K562 (cell line): ENCODE results near the gene MMP17. TPM values are rescaled to one million over a fixed set of nuclear protein-coding genes. Genes with fewer than 3 reads are reported as not detected.
A peak's percentile ranks its signal among the peaks of the same experiment; 100 is the strongest.

ENCODE experiments used
- ATAC-seq: fragments of 200-7000 bp; cut with Tn5 transposase; 3 replicates; pipeline ENCODE4 v1.9.1; 2020; ENCODE audit warnings: moderate library complexity
- BruUV-seq: library from RNA; stranded (reverse); fragments of 400-500 nt; replicated peaks from 2 replicates; lab custom pipeline; 2021; lab: Mats Ljungman, UMichigan
- CTCF ChIA-PET: fragments of 300-600 bp; formaldehyde crosslinking; extraction: SDS; loops from one replicate; lab custom pipeline; 2021; ENCODE audit warnings: low intra/inter-chr PET ratio; lab: Yijun Ruan, JAX
- POLR2A ChIA-PET: fragments of 300-600, 350-650 bp; sonication (Branson Sonifier 250); formaldehyde crosslinking; extraction: SDS; loops from one replicate; lab custom pipeline; 2021; ENCODE audit warnings: antibody characterized with exemption, inconsistent platforms; lab: Yijun Ruan, JAX
- DNase-seq, 4 experiments: peaks; one replicate each; pipeline versions ENCODE4 v3.0.0 to v3.0.0-alpha.2; 2011 to 2018; ENCODE audit warnings: low spot score in 3 of 4, mixed read lengths in 3 of 4; ENCODE audit errors: extremely low read depth in 1 of 4
- FAIRE-seq: peaks from 2 replicates; lab custom pipeline; 2011; peaks lifted over from hg19 to GRCh38; lab: Jason Lieb, UNC
- H2AFZ ChIP-seq: 2 replicates; pipeline ENCODE4 v1.6.0; 2011; ENCODE audit warnings: low read depth, low read length, control low read depth, inconsistent platforms
- H3K27ac ChIP-seq: fragments of 200-600 bp; 3 replicates; pipeline ENCODE4 v1.8.0; 2011; ENCODE audit warnings: low read depth, mild to moderate bottlenecking, control low read depth, inconsistent platforms, low read length, moderate library complexity, mixed read lengths; ENCODE audit errors: extremely low read depth
- H3K27me3 ChIP-seq, 2 experiments: fragments of 300-600 bp in 1 of 2; 2 replicates in 1 of 2; 3 replicates in 1 of 2; pipeline versions ENCODE4 v1.6.0 to v1.8.0; 2011; ENCODE audit warnings: inconsistent platforms in 2 of 2, low read length in 2 of 2, mild to moderate bottlenecking in 1 of 2, mixed read lengths in 1 of 2, moderate library complexity in 1 of 2; ENCODE audit not compliant: control insufficient read depth in 2 of 2, insufficient read depth in 2 of 2
- H3K36me3 ChIP-seq: fragments of 300-600 bp; 3 replicates; pipeline ENCODE4 v1.8.0; 2011; ENCODE audit warnings: mild to moderate bottlenecking, low read length, inconsistent platforms; ENCODE audit not compliant: control insufficient read depth, insufficient read depth
- H3K4me1 ChIP-seq, 2 experiments: fragments of 200-600 bp in 1 of 2; replicated peaks in 1 of 2; 2 replicates in 1 of 2; 3 replicates in 1 of 2; pipeline versions ENCODE4 v1.5.1 to v1.8.0; 2011; ENCODE audit warnings: inconsistent platforms in 2 of 2, low read length in 2 of 2, mild to moderate bottlenecking in 1 of 2, mixed read lengths in 1 of 2, moderate library complexity in 1 of 2; ENCODE audit not compliant: control insufficient read depth in 2 of 2, insufficient read depth in 2 of 2
- H3K4me2 ChIP-seq: 2 replicates; pipeline ENCODE4 v1.6.1; 2011; ENCODE audit warnings: low read length, control low read depth, inconsistent platforms, mixed read lengths; ENCODE audit not compliant: insufficient read depth
- H3K4me3 ChIP-seq: fragments of 200-600 bp; sonication (generic), shearing (Covaris generic); 2 replicates; pipeline ENCODE4 v1.5.1; 2016; ENCODE audit warnings: control low read depth, inconsistent platforms
- H3K79me2 ChIP-seq: fragments of 200-600 bp; 3 replicates; pipeline ENCODE4 v1.8.0; 2011; ENCODE audit warnings: low read length, inconsistent platforms; ENCODE audit not compliant: control insufficient read depth, insufficient read depth
- H3K9ac ChIP-seq, 2 experiments: 2 replicates each; pipeline versions ENCODE4 v1.6.0 to v1.6.1; 2011; ENCODE audit warnings: low read depth in 2 of 2, low read length in 2 of 2, control low read depth in 1 of 2, inconsistent platforms in 1 of 2, mild to moderate bottlenecking in 1 of 2, mixed read lengths in 1 of 2; ENCODE audit not compliant: insufficient read depth in 1 of 2
- H3K9me1 ChIP-seq: one replicate; pipeline ENCODE4 v1.6.0; 2011; ENCODE audit warnings: inconsistent platforms, mild to moderate bottlenecking, low read length, moderate library complexity; ENCODE audit not compliant: control insufficient read depth, insufficient read depth
- H3K9me3 ChIP-seq: replicated peaks from 2 replicates; pipeline ENCODE4 v1.5.1; 2011; ENCODE audit warnings: low read depth, low read length, inconsistent platforms; ENCODE audit not compliant: control insufficient read depth, insufficient read depth
- H4K20me1 ChIP-seq: replicated peaks from 2 replicates; pipeline ENCODE4 v1.6.1; 2011; ENCODE audit warnings: low read length, inconsistent platforms, mixed read lengths; ENCODE audit not compliant: control insufficient read depth, insufficient read depth
- GABPA ChIP-seq: fragments of 200-800 bp; sonication (Bioruptor generic); conservative IDR thresholded peaks from 2 replicates; pipeline ENCODE4 v1.6.1; 2016; ENCODE audit warnings: low read depth, missing genetic modification characterization, missing compliant biosample characterization
- POLR2G ChIP-seq: fragments of 200-400 bp; formaldehyde crosslinking; IDR thresholded peaks from 2 replicates; pipeline ENCODE4 v1.6.1; 2017; ENCODE audit warnings: low read depth, mild to moderate bottlenecking, antibody characterized with exemption, low read length, moderate library complexity
- YY1 ChIP-seq, 3 experiments: IDR thresholded peaks; 2 replicates each; pipeline ENCODE4 v1.6.1; 2011; ENCODE audit warnings: low read length in 2 of 3, mild to moderate bottlenecking in 2 of 3, moderate library complexity in 2 of 3, borderline replicate concordance in 1 of 3, control low read depth in 1 of 3, low read depth in 1 of 3; ENCODE audit not compliant: insufficient read depth in 3 of 3, insufficient replicate concordance in 2 of 3, control insufficient read depth in 1 of 3, insufficient read length in 1 of 3; ENCODE audit errors: extremely low read depth in 1 of 3
- WGBS: fragments of 100-300 bp; shearing (Covaris generic); methylation state at CpG from one replicate; pipeline ENCODE4 v1.1.6; 2016; ENCODE audit warnings: low coverage, mixed read lengths; ENCODE audit not compliant: insufficient coverage; ENCODE audit errors: missing lambda C conversion rate; 5-methylcytosine and 5-hydroxymethylcytosine counted together
- in situ Hi-C: fragments of 300-500 bp; cut with MboI; formaldehyde crosslinking; loops from 4 replicates; pipeline ENCODE4 v1.15.0; 2018; ENCODE audit warnings: inconsistent platforms, mixed read lengths
- intact Hi-C: fragments of 100-400 bp; cut with micrococcal nuclease; formaldehyde crosslinking; loops from 2 replicates; pipeline ENCODE4 v1.14.2; 2022
- polyA plus RNA-seq, 8 experiments: library from polyadenylated mRNA; depleted of rRNA in 4 of 8; stranded (reverse) in 5 of 8; unstranded in 3 of 8; fragments of >200 nt; fragmentation: Nextera tagmentation in 2 of 8; fragmentation: Illumina TruSeq in 1 of 8; extraction: Ambion mirVana in 2 of 8; extraction: Trizol in 1 of 8; gene quantifications; 2 replicates each; pipeline versions ENCODE4 v1.2.1 to v1.2.3, GENCODE V29; 2011 to 2014; ENCODE audit warnings: inconsistent platforms in 1 of 8, missing spikeins in 1 of 8
- total RNA-seq, 7 experiments: library from RNA; depleted of rRNA in 6 of 7; stranded (reverse); fragments of >200 nt in 6 of 7; fragmentation: Illumina TruSeq in 2 of 7; extraction: Trizol in 2 of 7; gene quantifications; 2 replicates each; pipeline versions ENCODE4 v1.2.1 to v1.2.3, GENCODE V29; 2011 to 2021; ENCODE audit warnings: low replicate concordance in 1 of 7
- TF ChIP-seq, protein P1 (sequence below): sonication (generic); formaldehyde crosslinking; IDR thresholded peaks from 2 replicates; pipeline ENCODE4 v1.8.0; 2022; ENCODE audit warnings: missing genetic modification reagents, mild to moderate bottlenecking, moderate library complexity, borderline replicate concordance

MMP17 gene
- total and polyA plus RNA-seq, 9 of the 15 experiments (the other 6 are each of a cell fraction or from before 2014, with no cell fraction given) = 1.1 to 21.2 (median 17.1) TPM; not detected in 2

DNA sequence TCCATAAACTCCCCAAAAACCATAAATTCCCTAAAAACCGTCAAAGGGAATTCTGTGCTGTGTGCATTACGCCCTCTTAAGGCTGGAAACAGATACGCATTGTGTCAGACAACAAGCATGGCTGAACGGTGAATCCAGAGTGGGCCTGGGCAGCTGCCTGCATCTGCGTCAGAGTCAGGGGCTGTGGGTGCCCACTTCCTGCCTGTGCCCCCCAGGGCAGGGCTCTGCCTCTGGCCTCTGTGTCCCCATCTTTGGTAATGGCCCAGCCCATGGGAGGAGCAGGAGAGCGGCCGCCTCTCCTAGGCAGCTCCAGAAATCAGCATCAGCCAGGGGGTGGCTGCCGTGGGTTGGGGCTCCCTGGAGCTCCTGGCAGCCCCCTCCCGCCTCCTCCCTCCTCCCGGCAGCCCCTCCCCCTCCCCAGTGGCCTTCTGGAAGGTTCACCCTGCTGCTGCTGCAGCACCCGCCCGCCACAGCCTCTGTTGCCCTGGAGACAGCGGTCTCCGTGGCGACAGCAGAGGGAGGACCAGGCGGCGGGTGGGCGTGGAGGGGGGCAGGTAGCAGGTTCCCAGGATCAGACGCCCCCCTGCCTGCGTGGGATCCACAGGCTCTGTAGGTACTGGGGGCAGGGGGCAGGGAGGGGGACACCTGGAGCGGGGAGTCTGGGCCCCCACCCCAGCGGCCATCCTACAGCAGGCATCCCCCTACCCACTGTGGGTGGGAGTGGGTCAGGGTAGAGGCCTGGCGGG is 5.9 kb downstream of the MMP17 start (continued):
- TF ChIP-seq YY1 (IDR thresholded peaks at IDR 0.05; ENCODE audit: borderline replicate concordance in 1 of 3, control insufficient read depth in 1 of 3, extremely low read depth in 1 of 3, insufficient read depth in 3 of 3, insufficient read length in 1 of 3, insufficient replicate concordance in 2 of 3, low read depth in 1 of 3, low read length in 2 of 3) = peak in 1 of 3 experiments; percentile 23
- TF ChIP-seq, all 486 proteins: peak for 13

DNA sequence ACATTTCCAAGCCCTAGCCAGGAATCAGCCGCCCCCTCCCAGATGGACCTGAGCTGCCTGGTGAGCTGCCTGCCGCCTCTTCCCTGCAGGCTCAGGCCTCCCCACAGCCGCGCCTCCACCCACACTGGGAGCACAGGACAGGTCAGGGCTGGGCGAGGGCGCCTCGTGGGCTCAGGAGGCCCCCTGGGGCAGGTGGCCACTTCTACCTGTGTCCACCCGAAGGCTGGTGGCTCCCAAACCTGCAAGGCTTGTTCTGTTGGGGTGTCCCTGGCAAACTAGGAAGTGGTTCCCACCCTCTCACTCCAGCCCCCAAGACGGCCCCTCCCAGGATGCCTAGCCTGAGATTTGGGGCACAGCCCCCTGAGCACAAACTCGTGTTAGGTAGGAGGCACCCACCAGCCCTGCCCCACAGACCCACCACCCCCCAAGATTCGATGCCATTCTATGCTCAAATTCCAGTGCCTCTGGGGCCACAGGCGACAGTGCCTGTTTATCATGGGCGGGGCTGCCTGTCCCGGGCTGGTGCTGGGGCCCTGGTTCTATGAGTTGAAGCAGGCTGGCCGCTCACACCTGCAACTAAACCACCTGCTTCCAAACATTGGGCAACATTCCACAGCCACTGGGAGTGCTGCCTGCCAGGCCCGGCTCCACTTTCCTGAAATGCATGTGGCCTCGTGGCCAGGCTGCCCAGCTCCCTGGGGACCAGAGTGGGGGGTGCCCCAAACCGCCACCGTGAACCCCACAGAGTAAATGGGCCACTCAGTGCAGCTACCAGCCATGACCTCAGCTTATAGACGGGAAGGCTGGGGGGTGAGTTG is 6.8 kb downstream of the MMP17 start:
- in situ Hi-C loops = loop anchor here (10.0 kb wide), 1 partner anchor 730 kb away; no protein-coding TSS in a partner anchor
- WGBS = 49% methylated on average over 20 of the region's 20 CpGs
- no peak overlapping the region for H3K4me2 ChIP-seq

More for the DNA sequence above, 6.8 kb downstream of the MMP17 start:
- peak overlapping the region in 1 of 2 experiments; percentile 28; a peak in 1 of 4 replicates for H3K9ac ChIP-seq
- H4K20me1 ChIP-seq = peaks cover 23% of the 10 kb centered on the region; the same call in 1 of the 2 replicates
- TF ChIP-seq, protein P1, sequence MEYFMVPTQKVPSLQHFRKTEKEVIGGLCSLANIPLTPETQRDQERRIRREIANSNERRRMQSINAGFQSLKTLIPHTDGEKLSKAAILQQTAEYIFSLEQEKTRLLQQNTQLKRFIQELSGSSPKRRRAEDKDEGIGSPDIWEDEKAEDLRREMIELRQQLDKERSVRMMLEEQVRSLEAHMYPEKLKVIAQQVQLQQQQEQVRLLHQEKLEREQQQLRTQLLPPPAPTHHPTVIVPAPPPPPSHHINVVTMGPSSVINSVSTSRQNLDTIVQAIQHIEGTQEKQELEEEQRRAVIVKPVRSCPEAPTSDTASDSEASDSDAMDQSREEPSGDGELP (CRISPR knock-in tag) = peak; percentile 15; the same call in 1 of the 2 replicates
- peak; percentile 53 for TF ChIP-seq POLR2G
- no peak for TF ChIP-seq GABPA (tag)
- no peaks in the 10 kb centered on the region for H3K36me3 ChIP-seq
- H3K9me1 ChIP-seq = no peaks in the 10 kb centered on the region
- H3K27ac ChIP-seq = no peak overlapping the region
- no peak for FAIRE-seq
- ChIA-PET CTCF (no interaction called here), POLR2A (interaction anchor here (0.7 to 1.4 kb wide), 3 partner anchors 9 to 212 kb away, joined by 3 to 4 read pairs (median 3); no protein-coding TSS in a partner anchor)
- H2AFZ ChIP-seq = no peak overlapping the region
- H3K4me1 ChIP-seq = peaks cover 7 to 64% of the 10 kb centered on the region in 2 experiments; a peak in 3 of 5 replicates
- ATAC-seq = no peak
- H3K27me3 ChIP-seq = no peaks in the 10 kb centered on the region
- H3K79me2 ChIP-seq = peaks cover 8% of the 10 kb centered on the region
- no peaks in the 10 kb centered on the region for H3K9me3 ChIP-seq
- intact Hi-C loops = loop anchor here (5.0 to 10.0 kb wide), 4 partner anchors 167 to 1070 kb away; no protein-coding TSS in a partner anchor
- no peak overlapping the region for H3K4me3 ChIP-seq
- no peak for DNase-seq
- BruUV-seq = no TSS peak
